HTR-8/SVneo (cell line): Measurements from ENCODE around the gene PLPP4.

ENCODE experiments used
- DNase-seq: peaks from one replicate; pipeline ENCODE4 v3.0.0; 2011; ENCODE audit warnings: low spot score, mixed read lengths; ENCODE audit not compliant: insufficient read length
- FAIRE-seq: peaks from 2 replicates; lab custom pipeline; 2011; peaks lifted over from hg19 to GRCh38; lab: Jason Lieb, UNC

Gene PLPP4

GRCh38 chr10:120600871-120601649 lies 144.0 kb downstream of the PLPP4 start:
- DNase-seq (no peak), FAIRE-seq (no peak)

DNA sequence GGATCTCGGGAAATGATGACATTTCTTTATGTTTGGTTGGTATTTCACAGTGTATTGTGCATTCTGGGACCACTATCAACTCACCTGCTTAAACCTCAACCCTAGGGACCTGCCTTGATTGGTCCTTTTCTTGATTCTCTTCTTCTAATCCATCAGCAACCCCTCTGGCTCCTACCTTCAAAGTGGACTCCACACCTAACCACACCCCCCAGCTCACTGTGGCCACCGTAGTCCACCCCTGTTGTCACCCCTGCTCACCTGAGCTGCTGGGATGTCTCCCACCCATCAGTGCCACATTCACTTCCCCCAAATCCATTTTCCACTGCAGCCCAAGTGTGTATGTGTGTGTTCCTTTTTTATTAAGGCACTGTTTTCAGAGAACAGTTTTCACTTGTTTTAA lies 145.0 kb downstream of the PLPP4 start:
- no peak for DNase-seq
- no peak for FAIRE-seq

DNA sequence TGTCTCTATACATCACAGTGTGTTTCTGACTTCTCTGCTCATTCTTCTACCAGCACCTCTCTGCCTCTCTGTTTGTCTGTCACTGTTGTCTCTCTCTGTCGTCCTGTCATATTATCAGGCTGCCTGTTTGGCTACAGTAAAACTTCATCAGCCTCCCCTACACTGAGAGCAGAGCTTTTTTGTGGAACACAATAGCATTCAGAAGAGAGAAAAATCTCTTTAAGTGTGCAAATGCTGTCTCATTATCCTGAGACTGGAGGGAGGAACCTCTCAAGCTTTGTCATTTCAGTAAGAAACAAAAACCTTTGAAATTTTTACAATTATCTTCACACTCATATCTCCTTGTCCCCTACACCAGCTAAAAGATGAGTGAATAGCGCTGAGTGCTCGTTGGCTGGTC lies 148.4 kb downstream of the PLPP4 start:
- DNase-seq: no peak
- FAIRE-seq: no peak

DNA sequence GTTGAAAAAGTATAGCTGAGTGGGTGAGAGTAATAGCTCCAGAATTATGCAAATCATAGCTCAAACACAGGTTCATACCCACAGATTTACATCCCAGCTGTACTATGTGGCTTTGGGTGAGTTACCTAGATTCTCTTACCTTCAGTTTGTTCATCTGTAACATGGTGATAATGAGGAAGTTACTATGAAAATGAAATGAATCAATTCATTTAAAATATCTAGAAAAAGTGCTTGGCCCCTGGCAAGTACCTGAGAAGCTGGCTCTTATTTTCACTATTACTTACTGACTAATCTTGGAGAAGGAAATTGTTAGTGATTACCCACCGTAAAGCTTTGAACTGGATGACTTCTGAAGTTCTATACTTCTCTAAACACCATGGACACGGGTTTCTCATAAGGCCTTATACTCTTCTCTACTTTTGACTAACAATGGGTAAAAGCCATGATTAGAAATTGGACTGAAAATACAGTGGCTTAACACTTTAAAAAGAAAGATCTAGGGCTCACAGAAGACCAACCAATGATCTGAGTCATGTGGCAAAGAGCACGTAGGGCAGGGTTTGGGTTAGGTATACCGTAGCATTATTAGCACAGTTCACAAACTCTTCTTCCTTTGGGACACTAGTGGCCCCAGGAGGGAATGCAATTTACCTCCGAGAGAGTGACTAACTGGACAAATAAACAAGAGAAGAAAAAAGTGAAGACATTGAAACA lies 149.2 kb downstream of the PLPP4 start:
- FAIRE-seq: no peak
- no peak for DNase-seq

DNA sequence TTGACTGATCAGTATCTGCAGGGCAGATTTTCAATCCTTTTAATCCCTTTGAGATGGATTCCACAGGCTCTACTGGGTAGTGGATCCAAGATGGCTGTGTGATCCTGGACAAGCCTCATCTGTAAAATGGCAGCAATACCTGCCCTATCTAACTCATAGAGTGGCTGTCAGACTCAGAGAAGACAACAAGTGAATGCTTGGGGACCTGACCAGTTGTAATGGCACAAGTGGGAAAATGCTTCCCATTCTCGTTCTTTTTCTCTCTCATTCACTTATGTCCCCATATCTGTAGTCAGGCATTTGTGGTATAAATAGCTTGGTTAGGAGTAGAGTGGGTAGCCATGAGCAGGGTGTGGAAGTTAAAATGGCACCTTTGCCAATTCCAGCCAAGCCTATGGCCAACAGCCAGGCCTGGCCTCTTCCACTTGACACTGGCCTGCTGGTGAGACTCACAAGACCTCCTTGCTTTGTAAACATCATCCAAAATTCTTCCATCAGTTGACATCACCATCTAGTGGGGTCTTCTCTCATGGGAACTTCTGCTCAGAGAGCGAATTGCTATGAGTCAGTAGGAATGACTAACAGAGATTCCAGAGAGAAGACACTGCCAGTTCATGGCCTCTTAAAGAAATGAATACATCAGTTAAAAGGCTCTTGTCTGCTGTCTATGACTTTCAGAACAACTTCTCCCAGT lies 150.1 kb downstream of the PLPP4 start:
- no peak for FAIRE-seq

DNA sequence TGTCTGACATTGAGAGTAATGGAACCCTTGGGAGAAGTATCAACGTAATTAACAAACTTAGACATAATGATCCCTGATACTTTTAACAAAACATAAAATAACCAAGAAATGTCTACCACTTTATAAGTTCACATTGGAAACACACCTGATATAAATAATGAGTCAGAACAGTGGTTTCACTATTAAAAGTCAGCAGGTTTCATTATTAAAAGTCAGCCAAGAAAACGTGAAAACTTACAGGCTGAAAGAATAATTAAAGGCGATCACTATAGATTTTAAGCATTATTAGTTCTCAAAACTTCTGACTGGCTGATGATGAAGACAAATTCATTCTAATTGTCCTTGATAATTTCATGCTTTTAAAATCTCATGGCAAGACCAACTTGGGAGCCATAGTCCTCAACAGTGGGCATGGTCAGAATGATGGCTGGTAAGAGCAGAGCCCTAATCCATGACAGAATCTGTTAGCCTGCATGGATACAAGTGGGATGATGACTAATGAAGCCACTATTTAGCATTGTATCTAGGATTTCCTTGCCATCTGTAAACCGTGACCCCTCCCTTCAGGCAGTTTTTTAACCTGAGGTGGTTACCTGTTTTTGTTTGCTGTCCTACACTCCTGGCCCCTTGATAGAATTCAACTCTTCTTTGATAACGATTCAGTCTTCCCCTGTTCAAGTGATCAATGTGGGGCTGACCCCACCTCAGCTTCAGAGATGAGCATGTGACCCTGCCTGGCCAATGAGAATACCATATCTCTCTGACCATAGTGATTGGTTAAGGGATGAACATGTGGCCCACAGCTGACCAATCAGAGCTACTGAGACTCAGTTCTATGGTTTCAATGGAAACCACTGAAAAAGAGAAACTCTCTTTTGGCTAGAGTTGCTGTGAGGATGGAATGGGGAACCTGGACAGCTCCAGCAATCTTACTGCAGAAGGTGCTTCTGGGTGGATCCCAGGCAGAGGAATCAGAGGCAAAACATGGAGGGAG lies 151.0 kb downstream of the PLPP4 start:
- FAIRE-seq: no peak
- no peak for DNase-seq

More for the DNA sequence above, 150.1 kb downstream of the PLPP4 start:
- no peak for DNase-seq

- FAIRE-seq (no peak), DNase-seq (no peak)
These were observed 152.0 kb downstream of the PLPP4 start for GRCh38 chr10:120609006-120609405.

DNA sequence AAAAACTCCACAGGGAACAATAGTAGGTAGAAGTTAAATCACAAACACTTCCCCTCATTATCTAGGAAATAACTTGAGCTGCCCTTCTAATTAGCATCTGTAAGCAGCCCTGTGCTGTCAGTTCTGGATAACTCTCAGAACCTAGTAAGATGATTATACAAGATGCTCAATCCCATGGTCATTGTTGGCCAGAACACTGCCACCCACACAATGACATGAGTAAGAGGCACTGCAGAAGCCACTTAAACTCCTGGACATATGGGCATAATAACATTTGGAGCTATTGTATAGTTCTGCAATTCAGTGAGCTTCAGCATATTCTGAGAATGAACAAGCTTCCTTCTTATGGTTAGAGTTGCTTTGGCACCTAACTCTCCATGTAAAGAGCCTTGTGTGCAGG lies 153.8 kb downstream of the PLPP4 start:
- FAIRE-seq: no peak

GRCh38 chr10:120612756-120613155 lies 155.7 kb downstream of the PLPP4 start:
- FAIRE-seq (no peak), DNase-seq (no peak)

More for the DNA sequence above, 153.8 kb downstream of the PLPP4 start:
- no peak for DNase-seq

DNA sequence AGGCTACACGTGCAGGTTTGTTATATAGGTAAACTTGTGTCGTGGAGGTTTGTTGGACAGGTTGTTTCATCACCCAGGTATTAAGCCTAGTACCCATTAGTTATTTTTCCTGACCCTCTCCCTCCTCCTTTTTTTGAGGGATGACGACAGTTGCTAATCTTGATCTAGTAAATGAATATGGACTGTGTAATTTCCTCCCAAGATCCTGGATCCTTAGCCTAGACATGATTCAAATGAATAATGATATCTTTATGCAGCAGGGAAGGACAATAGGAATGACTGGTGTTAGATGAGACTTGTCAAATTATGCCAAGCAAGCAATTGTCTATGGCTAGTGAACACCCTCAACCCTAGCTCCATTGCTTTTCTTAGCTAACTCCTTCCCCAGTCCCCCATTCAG lies 156.2 kb downstream of the PLPP4 start:
- no peak for FAIRE-seq

DNA sequence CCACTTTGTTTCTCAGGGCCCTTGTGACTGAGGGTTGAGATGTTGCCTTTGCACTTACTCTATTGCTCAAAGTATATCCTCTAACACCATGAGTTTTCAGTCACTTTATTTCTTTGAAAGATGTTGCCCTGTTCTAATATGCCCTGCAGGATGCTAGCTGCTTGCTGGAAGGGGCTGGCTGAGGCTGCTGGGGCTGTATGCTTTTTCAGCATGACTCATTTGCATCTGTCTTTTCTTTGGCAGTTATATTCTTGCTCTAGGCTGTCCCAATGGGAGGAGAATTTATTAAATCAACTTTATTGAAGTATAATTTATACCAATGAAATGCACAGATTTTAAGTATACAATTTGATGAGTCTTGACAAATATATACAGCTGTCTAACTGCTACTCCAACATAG lies 157.7 kb downstream of the PLPP4 start:
- DNase-seq (no peak), FAIRE-seq (no peak)

More for the DNA sequence above, 156.2 kb downstream of the PLPP4 start:
- no peak for DNase-seq

DNA sequence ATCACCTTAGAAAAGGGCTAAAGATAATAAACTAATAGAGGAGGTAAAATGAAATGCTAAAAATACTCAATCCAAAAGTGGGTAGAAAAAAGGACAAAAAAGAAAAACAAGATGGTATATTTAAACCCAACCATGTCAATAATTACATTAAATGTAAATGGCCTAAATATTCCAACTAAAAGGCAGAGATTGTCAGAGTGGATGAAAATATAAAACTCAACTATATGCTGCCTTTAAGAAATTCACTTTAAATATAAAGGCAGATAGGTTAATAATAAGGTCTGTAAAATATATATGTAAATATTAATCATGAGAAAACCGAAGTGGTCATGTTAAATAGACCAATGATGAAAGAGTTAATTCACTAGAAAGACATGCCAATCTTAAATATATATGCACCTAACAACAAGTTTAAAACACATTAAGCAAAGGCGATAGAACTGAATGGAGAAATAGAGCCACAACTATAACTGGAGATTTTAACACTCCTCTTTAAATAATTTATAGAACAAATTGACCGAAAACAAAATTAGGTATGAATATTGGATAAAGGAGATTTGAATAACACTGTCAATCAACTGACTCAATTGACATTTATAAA lies 159.4 kb downstream of the PLPP4 start:
- DNase-seq: no peak
- no peak for FAIRE-seq

DNA sequence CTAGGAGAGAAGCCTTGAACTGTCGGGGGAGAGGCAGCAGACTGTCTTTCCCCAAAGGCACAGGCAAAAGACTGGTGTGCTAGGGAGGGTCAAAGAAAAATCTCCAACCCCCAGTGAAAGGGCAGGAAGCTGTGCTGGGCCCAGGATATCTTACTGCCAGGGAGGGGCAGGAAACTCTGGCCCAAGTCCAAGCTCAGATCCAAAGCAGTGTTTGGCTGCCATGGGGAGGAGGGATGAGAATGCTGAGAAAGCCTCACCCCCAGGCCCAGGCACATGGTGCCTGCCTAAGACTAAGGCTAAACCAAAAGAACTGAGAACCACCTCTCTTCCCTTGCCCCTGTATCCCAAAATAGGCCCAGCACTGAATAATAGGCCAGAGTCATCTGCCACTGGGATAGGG lies 171.2 kb downstream of the PLPP4 start:
- DNase-seq (no peak), FAIRE-seq (no peak)

GRCh38 chr10:120630266-120630665 lies 173.2 kb downstream of the PLPP4 start:
- DNase-seq: no peak
- no peak for FAIRE-seq

GRCh38 chr10:120632047-120632446 lies 175.0 kb downstream of the PLPP4 start:
- FAIRE-seq (no peak), DNase-seq (no peak)

DNA sequence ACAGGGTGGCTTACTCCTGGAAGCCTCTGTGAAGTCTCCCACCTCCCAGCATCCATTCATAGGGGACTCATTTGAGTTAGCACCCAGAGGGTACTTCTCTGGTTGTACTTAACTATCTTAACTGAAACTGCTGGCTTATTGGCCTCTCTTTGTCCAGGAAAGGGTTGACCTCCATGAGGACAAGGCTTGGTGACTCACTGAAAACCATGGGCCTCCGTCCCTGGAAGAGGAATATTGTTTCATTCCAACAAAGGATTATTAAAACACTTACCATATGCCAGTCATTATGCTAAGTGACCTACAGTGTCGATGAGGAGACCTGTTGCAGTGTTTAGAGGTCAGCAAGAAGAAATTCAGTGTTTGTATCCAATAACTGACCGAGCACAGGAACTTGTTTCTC lies 175.9 kb downstream of the PLPP4 start:
- FAIRE-seq: no peak

GRCh38 chr10:120634659-120635058 lies 177.6 kb downstream of the PLPP4 start:
- DNase-seq (no peak), FAIRE-seq (no peak)

More for the DNA sequence above, 175.9 kb downstream of the PLPP4 start:
- DNase-seq: no peak
